ENCODE measurements around the gene SUV39H2.
"Not testable (repeated sequence)": the region's sequence is repeated elsewhere in the genome, so short reads cannot be mapped to it uniquely, and the experiment has no call there.

The SUV39H2 gene

GRCh38 chr10:14873090-14873760 lies 5.4 kb upstream of the SUV39H2 start:
- DNase-seq (ENCODE audit: insufficient read length, low spot score) (no peak), FAIRE-seq (no peak)

- FAIRE-seq, result no peak
- no peak for DNase-seq (ENCODE audit: insufficient read length, low spot score)
Measured at GRCh38 chr10:14875941-14876340, 2.7 kb upstream of the SUV39H2 start.

GRCh38 chr10:14876764-14877163 lies 1.9 kb upstream of the SUV39H2 start:
- FAIRE-seq, result peak; percentile 14

GRCh38 chr10:14879124-14879927 lies 660 bp downstream of the SUV39H2 start:
- FAIRE-seq (no peak), DNase-seq (ENCODE audit: insufficient read length, low spot score) (no peak)

More at GRCh38 chr10:14876764-14877163, 1.9 kb upstream of the SUV39H2 start:
- DNase-seq (ENCODE audit: insufficient read length, low spot score), result no peak

GRCh38 chr10:14879928-14880193 lies 1.2 kb downstream of the SUV39H2 start:
- DNase-seq (ENCODE audit: insufficient read length, low spot score) (no peak), FAIRE-seq (no peak)

- DNase-seq (ENCODE audit: insufficient read length, low spot score), result no peak
Measured at GRCh38 chr10:14880229-14880628, 1.6 kb downstream of the SUV39H2 start.

GRCh38 chr10:14884082-14884481 lies 5.4 kb downstream of the SUV39H2 start:
- DNase-seq (ENCODE audit: insufficient read length, low spot score) (no peak), FAIRE-seq (peak; percentile 66)

More at GRCh38 chr10:14880229-14880628, 1.6 kb downstream of the SUV39H2 start:
- no peak for FAIRE-seq

GRCh38 chr10:14889318-14889717 lies 10.7 kb downstream of the SUV39H2 start:
- no peak for DNase-seq (ENCODE audit: insufficient read length, low spot score)
- no peak for FAIRE-seq

- DNase-seq (ENCODE audit: insufficient read length, low spot score) (no peak), FAIRE-seq (no peak)
Measured at GRCh38 chr10:14891151-14891550, 12.5 kb downstream of the SUV39H2 start.

GRCh38 chr10:14904316-14904732 lies 25.7 kb downstream of the SUV39H2 start:
- DNase-seq (ENCODE audit: insufficient read length, low spot score) (no peak), FAIRE-seq (peak; percentile 18)

GRCh38 chr10:14904864-14905263 lies 26.2 kb downstream of the SUV39H2 start:
- FAIRE-seq (no peak), DNase-seq (ENCODE audit: insufficient read length, low spot score) (no peak)

- DNase-seq (ENCODE audit: insufficient read length, low spot score) (no peak), FAIRE-seq (no peak)
Measured at GRCh38 chr10:14905890-14906289, 27.2 kb downstream of the SUV39H2 start.

- no peak for DNase-seq (ENCODE audit: insufficient read length, low spot score)
- no peak for FAIRE-seq
Measured at GRCh38 chr10:14906765-14907164, 28.1 kb downstream of the SUV39H2 start.

GRCh38 chr10:14907591-14907990 lies 28.9 kb downstream of the SUV39H2 start:
- not testable (repeated sequence) for DNase-seq (ENCODE audit: insufficient read length, low spot score); FAIRE-seq

GRCh38 chr10:14909101-14909500 lies 30.4 kb downstream of the SUV39H2 start:
- no peak for FAIRE-seq

GRCh38 chr10:14910953-14911352 lies 32.3 kb downstream of the SUV39H2 start:
- FAIRE-seq, result no peak

More at GRCh38 chr10:14909101-14909500, 30.4 kb downstream of the SUV39H2 start:
- DNase-seq (ENCODE audit: insufficient read length, low spot score), result no peak

GRCh38 chr10:14911801-14912200 lies 33.1 kb downstream of the SUV39H2 start:
- FAIRE-seq, result no peak
- DNase-seq (ENCODE audit: insufficient read length, low spot score), result no peak

More at GRCh38 chr10:14910953-14911352, 32.3 kb downstream of the SUV39H2 start:
- no peak for DNase-seq (ENCODE audit: insufficient read length, low spot score)

GRCh38 chr10:14916600-14916999 lies 37.9 kb downstream of the SUV39H2 start:
- FAIRE-seq (no peak), DNase-seq (ENCODE audit: insufficient read length, low spot score) (no peak)

GRCh38 chr10:14917827-14918226 lies 39.2 kb downstream of the SUV39H2 start:
- FAIRE-seq (no peak), DNase-seq (ENCODE audit: insufficient read length, low spot score) (no peak)

- DNase-seq (ENCODE audit: insufficient read length, low spot score), result no peak
- FAIRE-seq, result no peak
Measured at GRCh38 chr10:14918964-14919363, 40.3 kb downstream of the SUV39H2 start.

GRCh38 chr10:14924013-14924412 lies 45.3 kb downstream of the SUV39H2 start:
- no peak for FAIRE-seq
- no peak for DNase-seq (ENCODE audit: insufficient read length, low spot score)

- DNase-seq (ENCODE audit: insufficient read length, low spot score), result no peak
- FAIRE-seq, result no peak
Measured at GRCh38 chr10:14925268-14925667, 46.6 kb downstream of the SUV39H2 start.

Data from GM19239 (cell line).